Astrocyte (in vitro differentiated cells and primary cell): ENCODE measurements around the gene HOXB4. TPM values are rescaled to one million over a fixed set of nuclear protein-coding genes. Genes with fewer than 3 reads are reported as not detected.

ENCODE experiments used
- DNase-seq: peaks from one replicate; pipeline ENCODE4 v3.0.0-alpha.2; 2010; ENCODE audit warnings: low read depth
- FAIRE-seq: peaks from 2 replicates; lab custom pipeline; 2011; peaks lifted over from hg19 to GRCh38; lab: Jason Lieb, UNC
- H2AFZ ChIP-seq: 2 replicates; pipeline ENCODE4 v1.6.0; 2012; ENCODE audit warnings: low read depth, low read length, inconsistent platforms
- H3K27ac ChIP-seq: 2 replicates; pipeline ENCODE4 v1.5.1; 2011; ENCODE audit warnings: low read depth, low read length, inconsistent platforms
- H3K27me3 ChIP-seq: 2 replicates; pipeline ENCODE4 v1.6.0; 2011; ENCODE audit warnings: low read length, inconsistent platforms; ENCODE audit not compliant: insufficient read depth
- H3K36me3 ChIP-seq: 2 replicates; pipeline ENCODE4 v1.5.1; 2011; ENCODE audit warnings: low read length, inconsistent platforms; ENCODE audit not compliant: insufficient read depth
- H3K4me1 ChIP-seq: 2 replicates; pipeline ENCODE4 v1.5.1; 2011; ENCODE audit warnings: low read length, inconsistent platforms; ENCODE audit not compliant: insufficient read depth
- H3K4me2 ChIP-seq: 2 replicates; pipeline ENCODE4 v1.6.0; 2012; ENCODE audit warnings: low read length, inconsistent platforms
- H3K4me3 ChIP-seq: 2 replicates; pipeline ENCODE4 v1.5.1; 2011; ENCODE audit warnings: low read depth, mild to moderate bottlenecking, low read length, inconsistent platforms; ENCODE audit not compliant: insufficient read depth
- H3K79me2 ChIP-seq: 2 replicates; pipeline ENCODE4 v1.6.0; 2012; ENCODE audit warnings: mild to moderate bottlenecking, low read length, inconsistent platforms; ENCODE audit not compliant: insufficient read depth
- H3K9ac ChIP-seq: 2 replicates; pipeline ENCODE4 v1.6.0; 2012; ENCODE audit warnings: mild to moderate bottlenecking, low read length, inconsistent platforms
- H3K9me3 ChIP-seq: 2 replicates; pipeline ENCODE4 v1.5.1; 2012; ENCODE audit warnings: low read depth, mild to moderate bottlenecking, low read length, inconsistent platforms; ENCODE audit not compliant: insufficient read depth
- H4K20me1 ChIP-seq: 2 replicates; pipeline ENCODE4 v1.6.0; 2012; ENCODE audit warnings: low read length, inconsistent platforms; ENCODE audit not compliant: insufficient read depth
- H3K27ac Mint-ChIP-seq: one replicate; pipeline ENCODE4 v1.8.0; 2021; ENCODE audit warnings: mild to moderate bottlenecking, mixed read lengths; ENCODE audit not compliant: unreplicated experiment
- H3K27me3 Mint-ChIP-seq: one replicate; pipeline ENCODE4 v1.8.0; 2021; ENCODE audit warnings: low read depth, mixed read lengths; ENCODE audit not compliant: unreplicated experiment
- H3K36me3 Mint-ChIP-seq: one replicate; pipeline ENCODE4 v1.8.0; 2021; ENCODE audit warnings: low read depth, mixed read lengths; ENCODE audit not compliant: unreplicated experiment
- H3K4me1 Mint-ChIP-seq: one replicate; pipeline ENCODE4 v1.8.0; 2021; ENCODE audit warnings: low read depth, mixed read lengths; ENCODE audit not compliant: unreplicated experiment
- H3K4me3 Mint-ChIP-seq: one replicate; pipeline ENCODE4 v1.8.0; 2021; ENCODE audit warnings: mild to moderate bottlenecking, moderate library complexity, mixed read lengths; ENCODE audit not compliant: unreplicated experiment
- H3K9me3 Mint-ChIP-seq: one replicate; pipeline ENCODE4 v1.8.0; 2021; ENCODE audit warnings: mild to moderate bottlenecking, mixed read lengths; ENCODE audit not compliant: unreplicated experiment
- EZH2 ChIP-seq: IDR thresholded peaks from 2 replicates; pipeline ENCODE4 v1.6.1; 2012; ENCODE audit warnings: mild to moderate bottlenecking, low read length, inconsistent platforms; ENCODE audit not compliant: insufficient read depth
- total RNA-seq: library from RNA; stranded (reverse); gene quantifications from 2 replicates; pipeline ENCODE4 v1.2.1, GENCODE V29; 2021
- TF ChIP-seq, protein P1 (sequence below): IDR thresholded peaks from 2 replicates; pipeline ENCODE4 v1.5.1; 2011; ENCODE audit warnings: low read depth, mild to moderate bottlenecking, inconsistent platforms, low read length, moderate library complexity; ENCODE audit not compliant: insufficient read depth

The HOXB4 gene
- total RNA-seq, 1 donor from 2014 or later: not detected

DNA sequence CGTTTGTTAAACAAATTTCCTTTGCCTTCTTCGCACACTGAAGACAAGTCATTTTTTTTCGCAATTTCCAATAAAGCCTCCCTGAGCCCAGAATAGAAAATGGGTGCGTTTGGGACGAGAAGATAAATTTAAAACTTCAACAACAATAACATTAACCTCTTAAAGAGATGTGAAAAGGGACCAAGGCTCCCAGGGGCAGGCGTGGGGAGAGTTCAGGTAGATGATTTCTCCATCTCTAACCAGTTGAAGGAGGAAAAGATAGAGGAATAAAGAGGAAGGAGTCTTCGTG lies 1.3 kb upstream of the HOXB4 start:
- H3K27ac Mint-ChIP-seq: no peak overlapping the region
- no peak for FAIRE-seq
- peaks cover 68% of the 10 kb centered on the region for H3K79me2 ChIP-seq

DNA sequence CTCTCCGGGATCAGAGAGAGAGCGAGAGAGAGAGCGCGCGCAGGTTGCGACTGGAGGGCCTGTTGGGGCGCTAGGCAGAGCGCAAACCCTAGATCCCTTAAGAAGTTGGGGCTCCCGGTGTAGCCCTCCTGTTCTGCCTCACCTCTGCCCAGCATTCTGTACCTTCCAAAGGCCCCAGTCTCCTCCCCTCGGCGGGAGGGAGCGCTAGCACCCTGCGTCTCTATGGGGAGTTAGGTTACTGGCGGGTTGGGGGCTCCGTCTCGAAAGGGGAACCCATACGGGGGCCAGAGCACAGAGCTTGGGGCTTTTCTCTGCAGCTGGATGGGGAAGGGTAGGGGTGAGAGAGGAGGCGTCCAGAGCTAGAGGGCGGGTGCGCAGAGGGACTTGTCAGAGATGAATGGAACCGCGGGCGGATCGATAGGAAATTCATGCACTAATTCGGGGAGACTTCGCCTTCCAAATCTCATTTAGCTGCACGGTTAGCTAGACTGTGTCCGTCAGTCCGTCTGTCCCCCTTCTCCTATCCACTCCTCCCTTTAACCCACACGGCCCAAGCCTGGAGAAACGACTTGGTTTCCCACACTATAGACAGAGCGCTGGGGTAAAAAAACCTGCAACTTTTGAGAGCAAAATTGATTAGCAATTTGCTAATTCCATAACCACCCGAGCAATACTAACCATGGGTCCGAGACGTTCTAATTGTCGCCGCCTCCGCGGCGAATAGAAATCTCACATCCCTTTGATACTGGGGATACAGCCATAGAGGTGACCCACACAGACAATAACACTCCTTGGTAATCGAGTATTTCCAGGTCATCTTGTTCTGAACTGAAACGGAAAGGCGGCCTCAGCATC lies 693 bp upstream of the HOXB4 start:
- Mint-ChIP-seq H3K4me1 (no peaks in the 10 kb centered on the region), H3K4me3 (no peak overlapping the region), H3K27me3 (peaks cover 78% of the 10 kb centered on the region), H3K27ac (no peak overlapping the region), H3K36me3 (peaks cover 3% of the 10 kb centered on the region), H3K9me3 (peaks cover 36% of the 10 kb centered on the region)
- peak overlapping the region; percentile 43 for H3K4me3 ChIP-seq
- H4K20me1 ChIP-seq: peaks cover 4% of the 10 kb centered on the region
- peaks cover 13% of the 10 kb centered on the region for H3K4me1 ChIP-seq
- FAIRE-seq (no peak), DNase-seq (peak; percentile 32)
- peak overlapping the region; percentile 84 for H3K4me2 ChIP-seq
- peak overlapping the region; percentile 64 for H3K27ac ChIP-seq
- peak overlapping the region; percentile 82 for H3K9ac ChIP-seq
- H3K36me3 ChIP-seq: no peaks in the 10 kb centered on the region
- H3K79me2 ChIP-seq: peaks cover 70% of the 10 kb centered on the region
- H3K9me3 ChIP-seq: no peaks in the 10 kb centered on the region
- peaks cover 86% of the 10 kb centered on the region for H3K27me3 ChIP-seq
- TF ChIP-seq EZH2: peak; percentile 75
- TF ChIP-seq, protein P1, sequence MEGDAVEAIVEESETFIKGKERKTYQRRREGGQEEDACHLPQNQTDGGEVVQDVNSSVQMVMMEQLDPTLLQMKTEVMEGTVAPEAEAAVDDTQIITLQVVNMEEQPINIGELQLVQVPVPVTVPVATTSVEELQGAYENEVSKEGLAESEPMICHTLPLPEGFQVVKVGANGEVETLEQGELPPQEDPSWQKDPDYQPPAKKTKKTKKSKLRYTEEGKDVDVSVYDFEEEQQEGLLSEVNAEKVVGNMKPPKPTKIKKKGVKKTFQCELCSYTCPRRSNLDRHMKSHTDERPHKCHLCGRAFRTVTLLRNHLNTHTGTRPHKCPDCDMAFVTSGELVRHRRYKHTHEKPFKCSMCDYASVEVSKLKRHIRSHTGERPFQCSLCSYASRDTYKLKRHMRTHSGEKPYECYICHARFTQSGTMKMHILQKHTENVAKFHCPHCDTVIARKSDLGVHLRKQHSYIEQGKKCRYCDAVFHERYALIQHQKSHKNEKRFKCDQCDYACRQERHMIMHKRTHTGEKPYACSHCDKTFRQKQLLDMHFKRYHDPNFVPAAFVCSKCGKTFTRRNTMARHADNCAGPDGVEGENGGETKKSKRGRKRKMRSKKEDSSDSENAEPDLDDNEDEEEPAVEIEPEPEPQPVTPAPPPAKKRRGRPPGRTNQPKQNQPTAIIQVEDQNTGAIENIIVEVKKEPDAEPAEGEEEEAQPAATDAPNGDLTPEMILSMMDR: no peak
- no peak overlapping the region for H2AFZ ChIP-seq

More for the DNA sequence above, 1.3 kb upstream of the HOXB4 start:
- peaks cover 36% of the 10 kb centered on the region for H3K9me3 Mint-ChIP-seq
- Histone ChIP-seq H3K4me1 (peaks cover 12% of the 10 kb centered on the region), H3K9me3 (no peaks in the 10 kb centered on the region), H3K27me3 (peaks cover 84% of the 10 kb centered on the region), H3K27ac (peak overlapping the region; percentile 64), H3K4me3 (peak overlapping the region; percentile 43), H4K20me1 (peaks cover 4% of the 10 kb centered on the region), H2AFZ (no peak overlapping the region), H3K4me2 (peak overlapping the region; percentile 84), H3K9ac (peak overlapping the region; percentile 82), H3K36me3 (no peaks in the 10 kb centered on the region)
- no peaks in the 10 kb centered on the region for H3K4me1 Mint-ChIP-seq
- H3K27me3 Mint-ChIP-seq: peaks cover 84% of the 10 kb centered on the region
- no peak for DNase-seq
- TF ChIP-seq EZH2: no peak
- TF ChIP-seq, protein P1: no peak
- peaks cover 3% of the 10 kb centered on the region for H3K36me3 Mint-ChIP-seq
- H3K4me3 Mint-ChIP-seq: no peak overlapping the region
